HEK293T (cell line): Measurements from ENCODE around the gene SAV1.

ENCODE experiments used
- CTCF ChIA-PET: fragments of 350-600 bp; formaldehyde crosslinking; extraction: SDS; loops from one replicate; lab custom pipeline; 2021; ENCODE audit warnings: antibody characterized with exemption, inconsistent platforms; lab: Yijun Ruan, JAX
- POLR2A ChIA-PET: fragments of 350-600 bp; formaldehyde crosslinking; extraction: SDS; loops from one replicate; lab custom pipeline; 2020; ENCODE audit warnings: antibody characterized with exemption, inconsistent platforms; lab: Yijun Ruan, JAX
- DNase-seq: peaks from one replicate; pipeline ENCODE4 v3.0.0; 2012; ENCODE audit warnings: mixed read lengths; ENCODE audit errors: extremely low spot score
- ARNT ChIP-seq: fragments of 450-650 bp; IDR thresholded peaks from 2 replicates; pipeline ENCODE4 v1.6.1; 2017; ENCODE audit warnings: mild to moderate bottlenecking
- BHLHE40 ChIP-seq: fragments of 450-650 bp; IDR thresholded peaks from 2 replicates; pipeline ENCODE4 v1.6.1; 2016; ENCODE audit warnings: mild to moderate bottlenecking, moderate library complexity, borderline replicate concordance
- CTBP1 ChIP-seq: fragments of 450-650 bp; IDR thresholded peaks from 2 replicates; pipeline ENCODE4 v1.6.1; 2016; ENCODE audit warnings: borderline replicate concordance
- ELF4 ChIP-seq: fragments of 450-650 bp; IDR thresholded peaks from 2 replicates; pipeline ENCODE4 v1.6.1; 2017; ENCODE audit warnings: antibody characterized with exemption
- FOXA1 ChIP-seq: fragments of 450-650 bp; IDR thresholded peaks from 2 replicates; pipeline ENCODE4 v1.6.1; 2016; ENCODE audit warnings: mild to moderate bottlenecking
- FOXK2 ChIP-seq: fragments of 450-650 bp; IDR thresholded peaks from 2 replicates; pipeline ENCODE4 v1.6.1; 2016; ENCODE audit warnings: mild to moderate bottlenecking
- FOXM1 ChIP-seq: fragments of 450-650 bp; IDR thresholded peaks from 2 replicates; pipeline ENCODE4 v1.6.1; 2017; ENCODE audit warnings: mild to moderate bottlenecking, borderline replicate concordance
- HDGF ChIP-seq: fragments of 450-650 bp; IDR thresholded peaks from 2 replicates; pipeline ENCODE4 v1.6.1; 2017; ENCODE audit warnings: antibody characterized with exemption, borderline replicate concordance
- L3MBTL2 ChIP-seq: fragments of 450-650 bp; conservative IDR thresholded peaks from 2 replicates; pipeline ENCODE4 v1.6.1; 2016; ENCODE audit warnings: mild to moderate bottlenecking
- LEF1 ChIP-seq: fragments of 450-650 bp; IDR thresholded peaks from 2 replicates; pipeline ENCODE4 v1.6.1; 2017; ENCODE audit warnings: mild to moderate bottlenecking, borderline replicate concordance
- NFRKB ChIP-seq: fragments of 450-650 bp; IDR thresholded peaks from 2 replicates; pipeline ENCODE4 v1.6.1; 2016; ENCODE audit warnings: mild to moderate bottlenecking, moderate library complexity
- PKNOX1 ChIP-seq: fragments of 450-650 bp; IDR thresholded peaks from 2 replicates; pipeline ENCODE4 v1.6.1; 2016
- SP1 ChIP-seq: fragments of 450-650 bp; IDR thresholded peaks from 2 replicates; pipeline ENCODE4 v1.6.1; 2017
- SUZ12 ChIP-seq: fragments of 450-650 bp; IDR thresholded peaks from 2 replicates; pipeline ENCODE4 v1.6.1; 2016; ENCODE audit warnings: mild to moderate bottlenecking
- TARDBP ChIP-seq: fragments of 450-650 bp; IDR thresholded peaks from 2 replicates; pipeline ENCODE4 v1.6.1; 2016
- ZNF384 ChIP-seq: fragments of 450-650 bp; IDR thresholded peaks from 2 replicates; pipeline ENCODE4 v1.6.1; 2016

The SAV1 gene

GRCh38 chr14:50658203-50658602 lies 9.9 kb downstream of the SAV1 start:
- CTCF ChIA-PET, result no interaction called here
- POLR2A ChIA-PET, result interaction anchor here (1.4 to 4.7 kb wide), 2 partner anchors 8 to 10 kb away, joined by 4 to 26 read pairs; partner anchors contain the start of gene SAV1
- DNase-seq, result no peak
- TF ChIP-seq L3MBTL2 (no peak), ZNF384 (no peak), BHLHE40 (no peak), CTBP1 (no peak), SP1 (no peak), FOXM1 (no peak), FOXK2 (no peak), NFRKB (no peak), PKNOX1 (no peak), ARNT (no peak), LEF1 (no peak), SUZ12 (no peak), HDGF (no peak), TARDBP (no peak), FOXA1 (no peak), ELF4 (no peak)

GRCh38 chr14:50657753-50658152 lies 10.4 kb downstream of the SAV1 start:
- DNase-seq, result no peak
- POLR2A ChIA-PET, result interaction anchor here (1.4 to 4.7 kb wide), 2 partner anchors 9 to 11 kb away, joined by 4 to 26 read pairs; partner anchors contain the start of gene SAV1
- TF ChIP-seq HDGF, result no peak
- no peak for TF ChIP-seq ELF4
- no peak for TF ChIP-seq LEF1
- no peak for TF ChIP-seq ARNT
- no peak for TF ChIP-seq FOXK2
- TF ChIP-seq ZNF384, result no peak
- no peak for TF ChIP-seq L3MBTL2
- TF ChIP-seq BHLHE40, result no peak
- TF ChIP-seq SP1, result no peak
- TF ChIP-seq FOXA1, result no peak
- no peak for TF ChIP-seq FOXM1
- TF ChIP-seq NFRKB, result no peak
- TF ChIP-seq TARDBP, result no peak
- TF ChIP-seq SUZ12, result no peak
- no peak for TF ChIP-seq CTBP1
- TF ChIP-seq PKNOX1, result no peak
- CTCF ChIA-PET, result interaction anchor here (1.5 kb wide), 1 partner anchor 203 kb away, joined by 3 read pairs; no protein-coding TSS in a partner anchor

GRCh38 chr14:50656776-50657175 lies 11.3 kb downstream of the SAV1 start:
- TF ChIP-seq SUZ12, result no peak
- TF ChIP-seq L3MBTL2, result no peak
- TF ChIP-seq ARNT, result no peak
- TF ChIP-seq FOXM1, result no peak
- TF ChIP-seq LEF1, result no peak
- TF ChIP-seq ELF4, result no peak
- TF ChIP-seq FOXA1, result no peak
- TF ChIP-seq PKNOX1, result no peak
- TF ChIP-seq SP1, result no peak
- no peak for TF ChIP-seq TARDBP
- TF ChIP-seq NFRKB, result no peak
- TF ChIP-seq ZNF384, result no peak
- no peak for TF ChIP-seq HDGF
- CTCF ChIA-PET, result interaction anchor here (0.6 to 1.5 kb wide), 3 partner anchors 30 to 430 kb away, joined by 3 to 4 read pairs (median 3); no protein-coding TSS in a partner anchor
- DNase-seq, result no peak
- POLR2A ChIA-PET, result interaction anchor here (4.7 kb wide), 1 partner anchor 12 kb away, joined by 26 read pairs; the partner anchor contains the start of gene SAV1

GRCh38 chr14:50649691-50650090 lies 18.4 kb downstream of the SAV1 start:
- CTCF ChIA-PET, result no interaction called here
- no peak for TF ChIP-seq TARDBP
- POLR2A ChIA-PET, result interaction anchor here (1.3 kb wide), 1 partner anchor 19 kb away, joined by 4 read pairs; the partner anchor contains the start of gene SAV1
- no peak for DNase-seq

- no peak for TF ChIP-seq NFRKB
- no peak for TF ChIP-seq CTBP1
- TF ChIP-seq ELF4, result no peak
- no peak for TF ChIP-seq FOXA1
- TF ChIP-seq ZNF384, result no peak
- TF ChIP-seq SUZ12, result no peak
- no peak for TF ChIP-seq HDGF
- TF ChIP-seq SP1, result no peak
- no peak for TF ChIP-seq TARDBP
- TF ChIP-seq BHLHE40, result no peak
- TF ChIP-seq PKNOX1, result no peak
- TF ChIP-seq FOXK2, result no peak
- no peak for TF ChIP-seq LEF1
- TF ChIP-seq FOXM1, result no peak
- POLR2A ChIA-PET, result interaction anchor here (1.3 kb wide), 1 partner anchor 21 kb away, joined by 3 read pairs; no protein-coding TSS in a partner anchor
- CTCF ChIA-PET, result no interaction called here
- DNase-seq, result no peak
Observed at GRCh38 chr14:50647753-50648152, 20.4 kb downstream of the SAV1 start.
